B cell (primary cell): ENCODE data around the gene NPY1R. TPM values are rescaled to one million over a fixed set of nuclear protein-coding genes. Genes with fewer than 3 reads are reported as not detected.

Experiments
- ATAC-seq: fragments of 200-7000 bp; cut with Tn5 transposase; one replicate; pipeline ENCODE4 v1.10.0; 2021; ENCODE audit warnings: low read depth, mild to moderate bottlenecking, moderate number of reproducible peaks, moderate library complexity
- CTCF ChIA-PET: fragments of 350-600 bp; sonication (Branson Sonifier 250); formaldehyde crosslinking; loops from one replicate; lab custom pipeline; 2021; ENCODE audit warnings: antibody characterized with exemption, inconsistent platforms; lab: Charles Lee
- POLR2A ChIA-PET: fragments of 350-600 bp; sonication (Branson Sonifier 250); formaldehyde crosslinking; loops from one replicate; lab custom pipeline; 2021; ENCODE audit warnings: antibody characterized with exemption; lab: Charles Lee
- DNase-seq: peaks from one replicate; pipeline ENCODE4 v3.0.0; 2013
- H2AFZ ChIP-seq: 2 replicates; pipeline ENCODE4 v1.6.1; 2012; ENCODE audit warnings: mild to moderate bottlenecking, low read depth, low read length; ENCODE audit not compliant: insufficient read depth, poor library complexity, severe bottlenecking
- H3K27ac ChIP-seq, 2 donors: 1 replicate in 1 of 2; 2 replicates in 1 of 2; pipeline ENCODE4 v1.5.1; 2012 to 2013; ENCODE audit warnings: low read length in 2 of 2, mild to moderate bottlenecking in 2 of 2, moderate library complexity in 1 of 2
- H3K27me3 ChIP-seq, 4 experiments: fragments of 200-600 bp in 1 of 4; sonication (generic) in 1 of 4; replicated peaks in 1 of 4; 1 replicate in 2 of 4; 2 replicates in 2 of 4; pipeline versions ENCODE4 v1.6.1 to v1.7.0; 2013 to 2016; ENCODE audit warnings: low read length in 3 of 4, mild to moderate bottlenecking in 2 of 4, mixed read lengths in 1 of 4, moderate library complexity in 1 of 4; ENCODE audit not compliant: insufficient read depth in 4 of 4, control insufficient read depth in 3 of 4; ENCODE audit errors: control extremely low read depth in 1 of 4
- H3K36me3 ChIP-seq, 2 experiments: replicated peaks in 1 of 2; 1 replicate in 1 of 2; 2 replicates in 1 of 2; pipeline versions ENCODE4 v1.6.1 to v1.7.1; 2013; ENCODE audit warnings: low read length in 1 of 2; ENCODE audit not compliant: insufficient read depth in 2 of 2, control insufficient read depth in 1 of 2; ENCODE audit errors: control extremely low read depth in 1 of 2, extremely low read depth in 1 of 2
- H3K4me1 ChIP-seq, 2 donors: fragments of 200-600 bp in 1 of 2; sonication (generic) in 1 of 2; 1 replicate in 1 of 2; 2 replicates in 1 of 2; pipeline versions ENCODE4 v1.5.1 to v1.6.1; 2013 to 2017; ENCODE audit warnings: low read length in 2 of 2; ENCODE audit not compliant: control insufficient read depth in 2 of 2, insufficient read depth in 2 of 2
- H3K4me2 ChIP-seq: replicated peaks from 2 replicates; pipeline ENCODE3; 2012; ENCODE audit warnings: mild to moderate bottlenecking, low read depth, low read length; ENCODE audit not compliant: poor library complexity, severe bottlenecking
- H3K4me3 ChIP-seq, 5 experiments: fragments of 200-600 bp in 1 of 5; sonication (generic) in 1 of 5; 1 replicate in 3 of 5; 2 replicates in 2 of 5; pipeline versions ENCODE4 v1.5.1 to v1.7.0; 2011 to 2016; ENCODE audit warnings: low read length in 4 of 5, mild to moderate bottlenecking in 4 of 5, low read depth in 2 of 5, control low read depth in 1 of 5, moderate library complexity in 1 of 5; ENCODE audit not compliant: insufficient read depth in 1 of 5; ENCODE audit errors: control extremely low read depth in 1 of 5, extremely low read depth in 1 of 5
- H3K79me2 ChIP-seq: fragments of 200-600 bp; sonication (generic); one replicate; pipeline ENCODE4 v1.6.0; 2016; ENCODE audit warnings: low read length; ENCODE audit not compliant: control insufficient read depth, insufficient read depth
- H3K9ac ChIP-seq: fragments of 200-600 bp; sonication (generic); 2 replicates; pipeline ENCODE4 v1.6.1; 2017; ENCODE audit warnings: mild to moderate bottlenecking, low read length, moderate library complexity
- H3K9me3 ChIP-seq, 3 donors: one replicate each; pipeline versions ENCODE4 v1.6.1 to v1.7.1; 2013; ENCODE audit warnings: low read length in 2 of 3; ENCODE audit not compliant: control insufficient read depth in 2 of 3, insufficient read depth in 1 of 3; ENCODE audit errors: control extremely low read depth in 1 of 3
- H4K20me1 ChIP-seq: 2 replicates; pipeline ENCODE4 v1.6.0; 2012; ENCODE audit warnings: mild to moderate bottlenecking, low read length; ENCODE audit not compliant: insufficient read depth, control insufficient read depth, poor library complexity, severe bottlenecking
- H3K27ac Mint-ChIP-seq: one replicate; pipeline ENCODE4 v1.8.0; 2021; ENCODE audit warnings: mixed read lengths
- H3K27me3 Mint-ChIP-seq: one replicate; pipeline ENCODE4 v1.8.0; 2021; ENCODE audit warnings: mixed read lengths
- H3K4me1 Mint-ChIP-seq: one replicate; pipeline ENCODE4 v1.8.0; 2021; ENCODE audit warnings: mixed read lengths
- H3K4me3 Mint-ChIP-seq: one replicate; pipeline ENCODE4 v1.8.0; 2021; ENCODE audit warnings: mixed read lengths
- H3K9me3 Mint-ChIP-seq: one replicate; pipeline ENCODE4 v1.8.0; 2022; ENCODE audit warnings: mixed read lengths; ENCODE audit not compliant: insufficient read depth
- EZH2 ChIP-seq: IDR thresholded peaks from 2 replicates; pipeline ENCODE4 v1.6.1; 2012; ENCODE audit warnings: borderline replicate concordance, low read depth, mild to moderate bottlenecking, moderate library complexity, low read length; ENCODE audit not compliant: insufficient read depth, poor library complexity, severe bottlenecking
- WGBS: methylation state at CpG from one replicate; pipeline ENCODE4 v1.1.5; 2013; ENCODE audit warnings: missing lambda C conversion rate; ENCODE audit not compliant: insufficient coverage; 5-methylcytosine and 5-hydroxymethylcytosine counted together
- intact Hi-C: fragments of 100-400 bp; cut with micrococcal nuclease; formaldehyde crosslinking; loops from one replicate; pipeline ENCODE4 v1.10.0; 2022
- polyA plus RNA-seq: library from polyadenylated mRNA; depleted of rRNA; stranded (reverse); fragments of >200 nt; gene quantifications from 2 replicates; pipeline ENCODE4 v1.2.3, GENCODE V29; 2012
- total RNA-seq, 2 donors: library from RNA; stranded (reverse); fragments of 120-200 nt in 1 of 2; gene quantifications; 1 replicate in 1 of 2; 2 replicates in 1 of 2; pipeline versions ENCODE4 v1.2.3 to v1.2.4, GENCODE V29; 2013 to 2022
- TF ChIP-seq, protein P1 (sequence below): fragments of 200-600 bp; IDR thresholded peaks from one replicate; pipeline ENCODE4 v1.8.0; 2022; ENCODE audit warnings: antibody characterized with exemption, mild to moderate bottlenecking

NPY1R gene
- total and polyA plus RNA-seq, 2 donors (not counting 1 experiment from before 2014, with no cell fraction given): not detected

DNA sequence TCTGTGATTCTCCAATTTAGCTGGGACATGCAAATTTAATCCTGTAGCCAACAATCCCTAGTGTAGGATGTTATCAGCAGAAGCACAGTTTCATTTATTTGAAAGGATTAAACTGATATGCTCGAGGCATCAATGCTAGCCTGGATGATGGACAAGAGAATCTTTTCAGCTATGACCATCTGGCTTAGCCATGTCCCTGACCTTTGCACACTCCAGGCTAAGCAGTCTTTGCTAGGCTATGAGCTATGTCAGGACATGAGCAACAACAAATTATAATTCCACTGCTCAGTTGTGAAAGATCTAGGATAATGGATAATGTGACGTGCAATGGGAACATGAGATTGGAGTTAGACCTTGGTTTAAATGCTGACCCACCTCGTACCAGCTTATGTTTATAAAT is 32.0 kb downstream of the NPY1R start:
- TF ChIP-seq EZH2: no peak
- TF ChIP-seq, protein P1, sequence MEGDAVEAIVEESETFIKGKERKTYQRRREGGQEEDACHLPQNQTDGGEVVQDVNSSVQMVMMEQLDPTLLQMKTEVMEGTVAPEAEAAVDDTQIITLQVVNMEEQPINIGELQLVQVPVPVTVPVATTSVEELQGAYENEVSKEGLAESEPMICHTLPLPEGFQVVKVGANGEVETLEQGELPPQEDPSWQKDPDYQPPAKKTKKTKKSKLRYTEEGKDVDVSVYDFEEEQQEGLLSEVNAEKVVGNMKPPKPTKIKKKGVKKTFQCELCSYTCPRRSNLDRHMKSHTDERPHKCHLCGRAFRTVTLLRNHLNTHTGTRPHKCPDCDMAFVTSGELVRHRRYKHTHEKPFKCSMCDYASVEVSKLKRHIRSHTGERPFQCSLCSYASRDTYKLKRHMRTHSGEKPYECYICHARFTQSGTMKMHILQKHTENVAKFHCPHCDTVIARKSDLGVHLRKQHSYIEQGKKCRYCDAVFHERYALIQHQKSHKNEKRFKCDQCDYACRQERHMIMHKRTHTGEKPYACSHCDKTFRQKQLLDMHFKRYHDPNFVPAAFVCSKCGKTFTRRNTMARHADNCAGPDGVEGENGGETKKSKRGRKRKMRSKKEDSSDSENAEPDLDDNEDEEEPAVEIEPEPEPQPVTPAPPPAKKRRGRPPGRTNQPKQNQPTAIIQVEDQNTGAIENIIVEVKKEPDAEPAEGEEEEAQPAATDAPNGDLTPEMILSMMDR: no peak
- Histone ChIP-seq H3K27ac (no peak overlapping the region), H3K9ac (no peak overlapping the region), H2AFZ (no peak overlapping the region), H3K4me1 (no peaks in the 10 kb centered on the region), H3K27me3 (no peaks in the 10 kb centered on the region), H3K79me2 (no peaks in the 10 kb centered on the region), H3K9me3 (no peaks in the 10 kb centered on the region), H4K20me1 (no peaks in the 10 kb centered on the region), H3K36me3 (no peaks in the 10 kb centered on the region), H3K4me2 (no peak overlapping the region), H3K4me3 (no peak overlapping the region)
- ATAC-seq: no peak
- Mint-ChIP-seq H3K27ac (no peak overlapping the region), H3K27me3 (no peaks in the 10 kb centered on the region), H3K9me3 (no peaks in the 10 kb centered on the region), H3K4me3 (no peak overlapping the region), H3K4me1 (no peaks in the 10 kb centered on the region)
- no peak for DNase-seq
- intact Hi-C loops: no loop called here
- ChIA-PET POLR2A (no interaction called here), CTCF (interaction anchor here (0.6 kb wide), 1 partner anchor 42 kb away, joined by 3 read pairs; no protein-coding TSS in a partner anchor)
- WGBS: 40% methylated on average over 1 of the region's 3 CpGs

DNA sequence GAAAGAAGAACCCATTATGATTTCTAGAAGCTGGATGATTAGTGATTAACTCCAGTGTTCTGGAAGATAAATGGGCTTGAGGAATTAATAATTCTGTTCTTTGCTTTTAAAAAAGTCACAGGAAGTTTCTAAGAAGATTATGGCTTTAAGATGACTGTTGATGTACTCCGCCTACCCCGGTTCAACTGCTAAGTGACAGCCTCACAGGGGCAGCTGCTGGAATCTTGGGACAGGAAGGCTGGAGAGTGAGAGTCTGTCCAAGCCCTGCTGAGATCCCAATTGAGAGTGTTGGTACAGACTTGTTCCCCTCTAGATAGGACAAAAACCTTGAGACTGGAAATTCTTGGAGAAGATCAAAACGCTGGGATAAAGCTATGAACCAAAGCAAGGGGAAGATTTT is 37.3 kb downstream of the NPY1R start:
- H3K9me3 ChIP-seq: no peaks in the 10 kb centered on the region
- WGBS: 94% methylated on average over 3 of the region's 3 CpGs
- no peak overlapping the region for H3K4me2 ChIP-seq
- H3K36me3 ChIP-seq: no peaks in the 10 kb centered on the region
- no peaks in the 10 kb centered on the region for H4K20me1 ChIP-seq
- peaks cover 0 to 2% (median 0%) of the 10 kb centered on the region in 4 experiments for H3K27me3 ChIP-seq
- Mint-ChIP-seq H3K27me3 (peaks cover 5% of the 10 kb centered on the region), H3K9me3 (no peaks in the 10 kb centered on the region), H3K4me3 (no peak overlapping the region), H3K4me1 (no peaks in the 10 kb centered on the region), H3K27ac (no peak overlapping the region)
- no peaks in the 10 kb centered on the region for H3K79me2 ChIP-seq
- H3K9ac ChIP-seq: no peak overlapping the region
- ChIA-PET POLR2A (no interaction called here), CTCF (no interaction called here)
- DNase-seq (no peak), ATAC-seq (no peak)
- H3K27ac ChIP-seq: no peak overlapping the region
- no peaks in the 10 kb centered on the region for H3K4me1 ChIP-seq
- no peak for TF ChIP-seq EZH2
- TF ChIP-seq, protein P1: no peak
- H2AFZ ChIP-seq: no peak overlapping the region
- no peak overlapping the region for H3K4me3 ChIP-seq
- intact Hi-C loops: no loop called here
